Neural progenitor cell (in vitro differentiated cells): ENCODE measurements around the gene CD2AP.

ENCODE experiments used
- EZH2 ChIP-seq: fragments of 200-600 bp; sonication (generic); IDR thresholded peaks from 2 replicates; pipeline ENCODE4 v1.6.1; 2017; ENCODE audit warnings: antibody characterized with exemption, mild to moderate bottlenecking, moderate library complexity
- EZH2phosphoT487 ChIP-seq: fragments of 200-600 bp; sonication (generic); IDR thresholded peaks from 2 replicates; pipeline ENCODE4 v1.6.1; 2017; ENCODE audit warnings: antibody characterized with exemption
- TF ChIP-seq, protein P1 (sequence below): fragments of 200-600 bp; sonication (generic); IDR thresholded peaks from 2 replicates; pipeline ENCODE4 v1.5.1; 2017; ENCODE audit warnings: antibody characterized with exemption, mild to moderate bottlenecking

DNA sequence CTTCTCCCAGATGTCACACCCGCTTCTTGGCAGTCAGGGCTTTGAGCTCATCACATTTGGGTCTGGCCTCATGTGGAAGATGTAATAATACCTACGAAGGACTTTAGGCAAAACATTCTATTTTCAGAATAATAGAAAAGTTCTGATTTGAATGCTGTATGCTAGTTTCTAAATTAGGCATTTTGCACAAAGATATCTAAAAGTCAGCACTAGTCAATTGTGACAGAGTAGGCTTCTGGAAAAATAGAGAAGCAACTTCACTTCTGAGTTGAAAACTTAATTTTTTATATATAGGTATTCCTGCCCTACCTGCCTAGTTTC is 38.3 kb upstream of the CD2AP start:
- TF ChIP-seq, protein P1, sequence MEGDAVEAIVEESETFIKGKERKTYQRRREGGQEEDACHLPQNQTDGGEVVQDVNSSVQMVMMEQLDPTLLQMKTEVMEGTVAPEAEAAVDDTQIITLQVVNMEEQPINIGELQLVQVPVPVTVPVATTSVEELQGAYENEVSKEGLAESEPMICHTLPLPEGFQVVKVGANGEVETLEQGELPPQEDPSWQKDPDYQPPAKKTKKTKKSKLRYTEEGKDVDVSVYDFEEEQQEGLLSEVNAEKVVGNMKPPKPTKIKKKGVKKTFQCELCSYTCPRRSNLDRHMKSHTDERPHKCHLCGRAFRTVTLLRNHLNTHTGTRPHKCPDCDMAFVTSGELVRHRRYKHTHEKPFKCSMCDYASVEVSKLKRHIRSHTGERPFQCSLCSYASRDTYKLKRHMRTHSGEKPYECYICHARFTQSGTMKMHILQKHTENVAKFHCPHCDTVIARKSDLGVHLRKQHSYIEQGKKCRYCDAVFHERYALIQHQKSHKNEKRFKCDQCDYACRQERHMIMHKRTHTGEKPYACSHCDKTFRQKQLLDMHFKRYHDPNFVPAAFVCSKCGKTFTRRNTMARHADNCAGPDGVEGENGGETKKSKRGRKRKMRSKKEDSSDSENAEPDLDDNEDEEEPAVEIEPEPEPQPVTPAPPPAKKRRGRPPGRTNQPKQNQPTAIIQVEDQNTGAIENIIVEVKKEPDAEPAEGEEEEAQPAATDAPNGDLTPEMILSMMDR = no peak
- TF ChIP-seq EZH2phosphoT487 (no peak), EZH2 (no peak)
